Osteoblast (primary cell): ENCODE measurements around the gene CTRB2. TPM values are rescaled to one million over a fixed set of nuclear protein-coding genes. Genes with fewer than 3 reads are reported as not detected.

Source experiments
- DNase-seq: peaks from one replicate; pipeline ENCODE4 v3.0.0; 2011; ENCODE audit warnings: low spot score, mixed read lengths; ENCODE audit not compliant: insufficient read length; ENCODE audit errors: missing footprints
- H2AFZ ChIP-seq: 2 replicates; pipeline ENCODE4 v1.6.0; 2011; ENCODE audit warnings: mild to moderate bottlenecking, low read length
- H3K27ac ChIP-seq: 2 replicates; pipeline ENCODE4 v1.5.1; 2011; ENCODE audit warnings: mild to moderate bottlenecking, low read depth, low read length, moderate library complexity
- H3K27me3 ChIP-seq: 2 replicates; pipeline ENCODE4 v1.6.0; 2012; ENCODE audit warnings: mild to moderate bottlenecking, control low read depth, inconsistent platforms, low read length, moderate library complexity; ENCODE audit not compliant: insufficient read depth
- H3K36me3 ChIP-seq: 2 replicates; pipeline ENCODE4 v1.5.1; 2011; ENCODE audit warnings: mild to moderate bottlenecking, low read length, control low read depth, moderate library complexity; ENCODE audit not compliant: insufficient read depth
- H3K4me1 ChIP-seq: 2 replicates; pipeline ENCODE4 v1.5.1; 2011; ENCODE audit warnings: mild to moderate bottlenecking, low read length, control low read depth, moderate library complexity; ENCODE audit not compliant: insufficient read depth
- H3K4me2 ChIP-seq: 2 replicates; pipeline ENCODE4 v1.6.0; 2011; ENCODE audit warnings: mild to moderate bottlenecking, low read length; ENCODE audit not compliant: insufficient read depth
- H3K4me3 ChIP-seq: fragments of 200-600 bp; sonication (generic); 3 replicates; pipeline ENCODE4 v1.5.1; 2012; ENCODE audit warnings: mild to moderate bottlenecking, low read length, inconsistent platforms; ENCODE audit not compliant: insufficient read depth
- H3K79me2 ChIP-seq: 2 replicates; pipeline ENCODE4 v1.6.0; 2012; ENCODE audit warnings: mild to moderate bottlenecking, low read length, control low read depth, inconsistent platforms; ENCODE audit not compliant: insufficient read depth
- H3K9me3 ChIP-seq: 2 replicates; pipeline ENCODE4 v1.5.1; 2011; ENCODE audit warnings: low read depth, low read length, control low read depth
- H4K20me1 ChIP-seq: 2 replicates; pipeline ENCODE4 v1.6.0; 2012; ENCODE audit warnings: mild to moderate bottlenecking, low read length, control low read depth; ENCODE audit not compliant: insufficient read depth
- total RNA-seq: library from RNA; depleted of rRNA; stranded (reverse); fragments of >200 nt; gene quantifications from 2 replicates; pipeline ENCODE4 v1.2.3, GENCODE V29; 2012
- TF ChIP-seq, protein P1 (sequence below): IDR thresholded peaks from 2 replicates; pipeline ENCODE4 v1.5.1; 2011; ENCODE audit warnings: mild to moderate bottlenecking, low read depth, low read length, moderate library complexity; ENCODE audit errors: extremely low read depth

CTRB2 gene
- total RNA-seq, 1 donor, result not detected

DNA sequence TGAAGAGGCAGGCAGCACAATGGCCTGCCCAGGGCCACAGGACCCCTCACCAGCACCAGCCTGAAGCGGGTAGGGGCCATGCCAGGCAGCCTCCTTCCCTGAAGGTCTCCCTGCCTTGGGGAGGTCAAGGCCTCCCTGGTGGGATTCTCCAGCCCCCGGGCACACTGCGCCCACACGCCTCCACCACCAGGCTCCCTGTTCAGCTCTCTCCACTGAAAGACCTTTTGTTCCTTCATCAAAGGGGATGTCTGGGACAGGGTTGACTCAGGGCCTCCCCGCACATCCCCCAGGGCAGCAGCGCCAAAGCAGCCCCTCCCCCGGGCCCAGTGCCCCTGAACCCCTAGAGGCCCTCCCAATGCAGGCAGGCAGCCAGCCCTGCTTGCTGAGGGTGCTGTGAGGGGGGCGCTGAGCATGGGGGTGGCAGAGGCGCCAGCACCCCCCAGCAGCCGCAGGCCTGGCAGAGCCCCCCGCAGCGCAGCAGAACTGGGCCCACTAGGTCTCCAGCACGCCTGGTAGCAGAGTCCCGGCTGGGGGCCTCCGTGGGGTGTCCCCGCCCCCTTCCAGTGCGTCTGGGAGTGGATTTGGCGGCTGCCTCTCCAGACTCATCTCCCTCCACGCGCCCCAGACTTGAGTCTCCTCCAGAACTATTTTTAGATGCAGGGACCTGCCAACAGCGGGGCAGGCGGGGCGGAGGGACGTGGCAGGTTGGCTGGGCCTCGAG lies 31.3 kb upstream of the CTRB2 start:
- Histone ChIP-seq H3K27ac (peak overlapping the region; percentile 98), H3K4me2 (peak overlapping the region; percentile 40), H2AFZ (no peak overlapping the region), H3K9me3 (no peaks in the 10 kb centered on the region), H3K79me2 (peaks cover 100% of the 10 kb centered on the region), H3K27me3 (no peaks in the 10 kb centered on the region), H3K4me1 (peaks cover 25% of the 10 kb centered on the region), H3K36me3 (peaks cover 82% of the 10 kb centered on the region), H4K20me1 (peaks cover 56% of the 10 kb centered on the region), H3K4me3 (peak overlapping the region; percentile 30)
- TF ChIP-seq, protein P1, sequence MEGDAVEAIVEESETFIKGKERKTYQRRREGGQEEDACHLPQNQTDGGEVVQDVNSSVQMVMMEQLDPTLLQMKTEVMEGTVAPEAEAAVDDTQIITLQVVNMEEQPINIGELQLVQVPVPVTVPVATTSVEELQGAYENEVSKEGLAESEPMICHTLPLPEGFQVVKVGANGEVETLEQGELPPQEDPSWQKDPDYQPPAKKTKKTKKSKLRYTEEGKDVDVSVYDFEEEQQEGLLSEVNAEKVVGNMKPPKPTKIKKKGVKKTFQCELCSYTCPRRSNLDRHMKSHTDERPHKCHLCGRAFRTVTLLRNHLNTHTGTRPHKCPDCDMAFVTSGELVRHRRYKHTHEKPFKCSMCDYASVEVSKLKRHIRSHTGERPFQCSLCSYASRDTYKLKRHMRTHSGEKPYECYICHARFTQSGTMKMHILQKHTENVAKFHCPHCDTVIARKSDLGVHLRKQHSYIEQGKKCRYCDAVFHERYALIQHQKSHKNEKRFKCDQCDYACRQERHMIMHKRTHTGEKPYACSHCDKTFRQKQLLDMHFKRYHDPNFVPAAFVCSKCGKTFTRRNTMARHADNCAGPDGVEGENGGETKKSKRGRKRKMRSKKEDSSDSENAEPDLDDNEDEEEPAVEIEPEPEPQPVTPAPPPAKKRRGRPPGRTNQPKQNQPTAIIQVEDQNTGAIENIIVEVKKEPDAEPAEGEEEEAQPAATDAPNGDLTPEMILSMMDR, result no peak
- DNase-seq, result peak; percentile 99

DNA sequence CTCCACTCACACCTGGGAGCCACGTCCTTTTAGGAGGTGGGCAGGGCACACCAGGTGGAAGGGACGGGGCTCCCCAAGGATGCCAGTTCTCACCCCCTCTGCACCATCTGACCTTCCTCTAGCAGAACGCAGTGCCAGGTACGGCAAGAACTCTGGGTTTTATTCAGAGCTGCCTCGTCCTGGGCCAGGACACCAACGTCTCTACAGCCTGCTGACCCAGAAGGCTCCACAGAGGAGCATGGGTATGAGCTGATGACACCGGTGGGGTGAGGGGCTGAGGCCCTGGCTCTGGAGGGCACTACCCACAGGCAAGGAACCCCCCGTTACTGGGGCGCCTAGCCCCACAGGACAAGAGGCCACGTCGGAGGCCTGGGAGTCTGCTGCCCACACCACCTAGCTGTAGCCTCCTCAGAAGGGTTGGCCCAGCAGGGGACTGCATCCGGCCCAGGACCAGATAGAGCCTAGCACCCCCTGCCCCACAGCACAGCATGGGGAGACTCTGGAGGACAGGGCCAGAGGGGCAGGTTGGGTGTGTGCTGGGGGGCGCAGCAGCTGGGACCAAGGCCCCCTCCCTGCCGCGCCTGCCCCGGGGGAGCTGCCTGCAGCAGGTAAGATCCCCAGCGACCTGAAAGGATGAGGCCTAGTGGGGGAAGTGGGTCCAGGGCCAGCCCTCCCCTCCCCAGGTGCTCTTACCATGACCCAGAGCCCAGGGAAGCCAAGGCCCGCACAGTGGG lies 30.6 kb upstream of the CTRB2 start:
- Histone ChIP-seq H3K4me2 (no peak overlapping the region), H3K9me3 (no peaks in the 10 kb centered on the region), H3K4me3 (no peak overlapping the region), H3K4me1 (peaks cover 24% of the 10 kb centered on the region), H3K36me3 (peaks cover 83% of the 10 kb centered on the region), H3K27ac (peak overlapping the region; percentile 98), H3K79me2 (peaks cover 100% of the 10 kb centered on the region), H2AFZ (no peak overlapping the region), H3K27me3 (no peaks in the 10 kb centered on the region), H4K20me1 (peaks cover 58% of the 10 kb centered on the region)
- TF ChIP-seq, protein P1, result no peak
- no peak for DNase-seq

DNA sequence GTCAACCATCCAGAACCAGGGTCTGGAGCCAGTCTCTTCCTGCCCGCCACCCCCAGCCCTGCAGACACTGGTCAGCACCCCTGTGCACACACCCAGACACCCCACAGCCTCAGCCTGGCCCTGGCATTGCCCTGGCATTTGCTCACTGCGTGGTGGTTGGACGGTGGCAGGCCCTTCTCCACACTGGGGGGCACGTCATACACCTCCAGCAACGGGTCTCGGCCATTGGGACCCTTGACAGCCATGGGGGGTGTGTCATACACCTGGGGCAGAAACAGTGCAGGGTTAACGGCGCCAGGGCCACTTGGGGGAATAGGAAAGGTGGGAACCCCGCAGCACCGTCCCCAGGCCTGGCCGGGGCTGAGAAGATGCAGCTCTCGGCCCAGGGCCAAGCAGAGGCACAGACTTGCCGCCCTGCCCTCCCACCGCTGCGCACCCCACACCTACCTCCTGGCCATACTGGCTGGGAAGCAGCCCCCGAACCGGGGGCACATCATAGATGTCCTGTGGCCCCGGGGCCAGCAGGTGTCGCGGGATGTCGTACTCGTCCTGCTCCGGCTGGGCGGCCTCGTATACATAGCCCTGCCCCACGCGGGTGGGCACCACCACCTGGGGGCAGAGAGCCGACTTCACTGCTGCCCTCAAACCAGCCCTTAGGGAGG lies 29.9 kb upstream of the CTRB2 start:
- Histone ChIP-seq H3K27me3 (no peaks in the 10 kb centered on the region), H2AFZ (no peak overlapping the region), H3K4me1 (peaks cover 24% of the 10 kb centered on the region), H4K20me1 (peaks cover 58% of the 10 kb centered on the region), H3K4me2 (no peak overlapping the region), H3K79me2 (peaks cover 97% of the 10 kb centered on the region), H3K4me3 (no peak overlapping the region), H3K9me3 (no peaks in the 10 kb centered on the region), H3K36me3 (peaks cover 80% of the 10 kb centered on the region), H3K27ac (no peak overlapping the region)
- TF ChIP-seq, protein P1, result no peak
- no peak for DNase-seq

DNA sequence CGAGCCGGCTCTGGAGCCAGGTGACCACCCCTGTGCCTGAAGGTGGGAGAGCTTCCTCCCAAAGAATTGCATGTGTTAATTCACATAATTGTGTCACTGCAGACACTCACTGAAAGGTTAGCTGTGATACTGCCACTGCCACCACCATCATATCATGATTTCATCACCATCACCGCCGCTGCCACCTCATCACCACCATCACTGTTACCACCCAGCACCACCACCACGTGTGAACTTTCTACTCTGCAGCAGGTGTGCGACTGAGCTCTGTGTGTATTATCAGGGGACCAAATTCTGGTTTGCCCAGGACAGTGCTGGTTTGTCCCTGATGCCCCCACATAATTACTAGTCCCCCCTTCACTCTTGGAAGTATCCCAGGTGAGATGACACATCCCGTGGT lies 29.3 kb upstream of the CTRB2 start:
- Histone ChIP-seq H3K27me3 (no peaks in the 10 kb centered on the region), H3K27ac (peak overlapping the region; percentile 23), H3K36me3 (peaks cover 80% of the 10 kb centered on the region), H3K9me3 (no peaks in the 10 kb centered on the region), H3K79me2 (peaks cover 94% of the 10 kb centered on the region), H4K20me1 (peaks cover 58% of the 10 kb centered on the region), H2AFZ (no peak overlapping the region), H3K4me3 (no peak overlapping the region), H3K4me1 (peaks cover 24% of the 10 kb centered on the region), H3K4me2 (no peak overlapping the region)
- TF ChIP-seq, protein P1, result no peak
- DNase-seq, result peak; percentile 63
